ENCODE results near the gene RBP5.

DNA sequence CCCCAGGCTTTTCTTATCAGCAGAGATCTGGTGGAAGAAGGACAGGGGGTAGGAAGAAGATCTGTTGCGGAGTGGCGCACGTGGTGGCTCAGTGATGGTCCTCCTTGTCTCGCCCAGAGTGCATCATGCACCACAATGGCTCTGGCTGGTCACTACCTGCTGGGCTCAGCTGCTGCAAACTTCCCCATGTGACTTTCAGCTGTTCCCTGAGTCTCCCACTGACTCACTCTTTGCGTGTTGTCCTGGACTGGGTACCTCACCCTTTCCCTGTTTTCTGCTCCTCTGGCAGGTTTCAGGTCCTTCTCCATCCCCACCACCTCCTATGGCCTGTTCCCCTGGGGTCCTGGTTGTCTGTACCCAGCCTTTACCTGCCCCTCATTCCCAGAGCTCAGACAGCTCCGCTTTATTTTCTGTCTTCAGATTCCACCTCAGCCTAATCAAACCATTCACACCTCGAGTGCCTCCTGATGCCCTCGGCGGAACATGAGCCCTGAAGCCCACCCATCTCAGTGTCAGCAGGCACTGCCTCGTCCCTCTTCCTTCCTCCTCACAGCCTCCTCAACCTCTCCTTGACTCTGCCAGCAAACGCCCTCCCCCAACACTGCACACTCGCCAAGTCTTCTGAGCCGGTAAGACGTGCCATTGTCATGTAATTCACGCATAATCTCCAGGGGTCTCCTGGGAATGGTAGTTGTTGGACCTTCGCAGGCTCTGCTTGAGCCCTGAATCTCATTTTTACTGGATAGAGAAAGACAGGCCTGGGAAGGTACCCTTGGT, 38.3 kb downstream of the RBP5 start:
- TF ChIP-seq, protein P1, sequence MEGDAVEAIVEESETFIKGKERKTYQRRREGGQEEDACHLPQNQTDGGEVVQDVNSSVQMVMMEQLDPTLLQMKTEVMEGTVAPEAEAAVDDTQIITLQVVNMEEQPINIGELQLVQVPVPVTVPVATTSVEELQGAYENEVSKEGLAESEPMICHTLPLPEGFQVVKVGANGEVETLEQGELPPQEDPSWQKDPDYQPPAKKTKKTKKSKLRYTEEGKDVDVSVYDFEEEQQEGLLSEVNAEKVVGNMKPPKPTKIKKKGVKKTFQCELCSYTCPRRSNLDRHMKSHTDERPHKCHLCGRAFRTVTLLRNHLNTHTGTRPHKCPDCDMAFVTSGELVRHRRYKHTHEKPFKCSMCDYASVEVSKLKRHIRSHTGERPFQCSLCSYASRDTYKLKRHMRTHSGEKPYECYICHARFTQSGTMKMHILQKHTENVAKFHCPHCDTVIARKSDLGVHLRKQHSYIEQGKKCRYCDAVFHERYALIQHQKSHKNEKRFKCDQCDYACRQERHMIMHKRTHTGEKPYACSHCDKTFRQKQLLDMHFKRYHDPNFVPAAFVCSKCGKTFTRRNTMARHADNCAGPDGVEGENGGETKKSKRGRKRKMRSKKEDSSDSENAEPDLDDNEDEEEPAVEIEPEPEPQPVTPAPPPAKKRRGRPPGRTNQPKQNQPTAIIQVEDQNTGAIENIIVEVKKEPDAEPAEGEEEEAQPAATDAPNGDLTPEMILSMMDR (IDR thresholded peaks at IDR 0.05; ENCODE audit: low read depth, low read length), result no peak
- TF ChIP-seq EZH2phosphoT487 (IDR thresholded peaks at IDR 0.05; ENCODE audit: low read depth), result no peak
